Panc1 (cell line): ENCODE results near the gene AKAP5. TPM values are rescaled to one million over a fixed set of nuclear protein-coding genes. Genes with fewer than 3 reads are reported as not detected.

Source experiments
- ATAC-seq: fragments of 200-7000 bp; cut with Tn5 transposase; 2 replicates; pipeline ENCODE4 v1.9.1; 2020; ENCODE audit warnings: mild to moderate bottlenecking, moderate library complexity
- BruUV-seq: library from RNA; stranded (reverse); fragments of 400-500 nt; replicated peaks from 2 replicates; lab custom pipeline; 2021; lab: Mats Ljungman, UMichigan
- CTCF ChIA-PET: fragments of 300-600 bp; sonication (Branson Sonifier 250); formaldehyde crosslinking; loops from one replicate; lab custom pipeline; 2022; ENCODE audit warnings: antibody characterized with exemption; lab: Charles Lee
- POLR2A ChIA-PET: fragments of 300-600 bp; sonication (Branson Sonifier 250); formaldehyde crosslinking; loops from one replicate; lab custom pipeline; 2022; ENCODE audit warnings: antibody characterized with exemption; lab: Charles Lee
- DNase-seq: peaks from one replicate; pipeline ENCODE4 v3.0.0-alpha.2; 2010; ENCODE audit warnings: low read depth, low spot score
- H3K27ac ChIP-seq: 2 replicates; pipeline ENCODE4 v1.5.1; 2011; ENCODE audit warnings: mild to moderate bottlenecking, low read length, inconsistent platforms
- H3K27me3 ChIP-seq: fragments of 200-500 bp; sonication (Bioruptor generic); 2 replicates; pipeline ENCODE4 v1.6.0; 2014; ENCODE audit warnings: low read length, inconsistent platforms; ENCODE audit not compliant: control insufficient read depth, insufficient read depth
- H3K36me3 ChIP-seq: fragments of 200-500 bp; sonication (Bioruptor generic); 2 replicates; pipeline ENCODE4 v1.5.1; 2014; ENCODE audit warnings: inconsistent platforms, mild to moderate bottlenecking, low read length, moderate library complexity; ENCODE audit not compliant: control insufficient read depth, insufficient read depth
- H3K4me1 ChIP-seq: 2 replicates; pipeline ENCODE4 v1.5.1; 2011; ENCODE audit warnings: inconsistent platforms, mild to moderate bottlenecking, low read length, moderate library complexity; ENCODE audit not compliant: control insufficient read depth, insufficient read depth
- H3K4me3 ChIP-seq, 2 experiments: 2 replicates each; pipeline ENCODE4 v1.5.1; 2011 to 2012; ENCODE audit warnings: low read depth in 2 of 2, low read length in 2 of 2, mild to moderate bottlenecking in 2 of 2, inconsistent platforms in 1 of 2, moderate library complexity in 1 of 2
- H3K9me3 ChIP-seq: fragments of 200-500 bp; sonication (Bioruptor generic); 2 replicates; pipeline ENCODE4 v1.5.1; 2014; ENCODE audit warnings: low read depth, mild to moderate bottlenecking, inconsistent platforms, low read length, moderate library complexity; ENCODE audit not compliant: control insufficient read depth, insufficient read depth
- POLR2AphosphoS5 ChIP-seq: IDR thresholded peaks from 2 replicates; pipeline ENCODE4 v1.6.1; 2012; ENCODE audit warnings: mild to moderate bottlenecking, low read depth, low read length, moderate library complexity
- SIN3A ChIP-seq: IDR thresholded peaks from 2 replicates; pipeline ENCODE4 v1.6.1; 2012; ENCODE audit warnings: low read depth, mild to moderate bottlenecking, low read length, moderate library complexity, borderline replicate concordance; ENCODE audit not compliant: insufficient read depth
- TCF7L2 ChIP-seq: IDR thresholded peaks from 2 replicates; pipeline ENCODE4 v1.6.1; 2011; ENCODE audit warnings: mild to moderate bottlenecking, low read depth, low read length, inconsistent platforms
- in situ Hi-C: cut with HindIII; loops from 2 replicates; pipeline ENCODE4 v1.10.0; 2016; ENCODE audit warnings: low sequenced_read_pairs, low pct_unique_long_range_greater_than_20kb
- intact Hi-C: fragments of 100-400 bp; cut with micrococcal nuclease; formaldehyde crosslinking; loops from one replicate; pipeline ENCODE4 v1.10.0; 2022; ENCODE audit not compliant: unreplicated experiment
- total RNA-seq: library from RNA; stranded (reverse); gene quantifications from one replicate; pipeline ENCODE4 v1.2.1, GENCODE V29; 2021; ENCODE audit not compliant: unreplicated experiment
- TF ChIP-seq, protein P1 (sequence below): fragments of 450-650 bp; IDR thresholded peaks from 2 replicates; pipeline ENCODE4 v1.5.1; 2017; ENCODE audit warnings: mild to moderate bottlenecking
- TF ChIP-seq, protein P2 (sequence below), 2 experiments: IDR thresholded peaks; 2 replicates each; pipeline ENCODE4 v1.6.1; 2011 to 2012; ENCODE audit warnings: low read depth in 2 of 2, control low read depth in 1 of 2, low read length in 1 of 2, mild to moderate bottlenecking in 1 of 2, moderate library complexity in 1 of 2; ENCODE audit not compliant: insufficient read depth in 1 of 2

The AKAP5 gene
- total RNA-seq, 1 experiment from 2014 or later: 0.64 TPM

DNA sequence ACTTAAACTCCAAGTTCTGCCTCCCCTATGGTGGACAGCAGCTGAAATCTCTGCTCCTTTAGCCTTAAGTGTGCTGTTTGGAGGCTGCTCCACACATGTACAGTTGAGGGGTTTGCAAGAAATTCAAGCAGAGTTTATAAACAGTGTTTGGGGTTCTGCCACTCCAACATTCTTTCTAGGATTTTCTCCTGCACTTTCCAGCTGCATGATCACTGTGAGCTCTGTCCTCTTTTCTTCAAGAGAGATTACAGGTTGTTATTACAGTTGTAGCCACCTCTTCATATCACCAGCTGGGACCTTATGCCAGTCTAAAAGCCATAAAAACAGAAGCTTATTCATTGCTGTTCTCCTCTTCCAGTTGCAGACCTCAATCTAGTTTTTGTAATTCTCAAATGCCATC, 30.0 kb downstream of the AKAP5 start:
- ChIA-PET POLR2A (no interaction called here), CTCF (no interaction called here)
- no peaks in the 10 kb centered on the region for H3K4me1 ChIP-seq
- peaks cover 2% of the 10 kb centered on the region; the same call in 1 of the 2 replicates for H3K36me3 ChIP-seq
- ATAC-seq (no peak), DNase-seq (no peak)
- in situ Hi-C loops: no loop called here
- H3K27me3 ChIP-seq: no peaks in the 10 kb centered on the region
- H3K27ac ChIP-seq: no peak overlapping the region
- intact Hi-C loops: no loop called here
- no peaks in the 10 kb centered on the region for H3K9me3 ChIP-seq
- no peak for TF ChIP-seq POLR2AphosphoS5
- TF ChIP-seq, protein P1, sequence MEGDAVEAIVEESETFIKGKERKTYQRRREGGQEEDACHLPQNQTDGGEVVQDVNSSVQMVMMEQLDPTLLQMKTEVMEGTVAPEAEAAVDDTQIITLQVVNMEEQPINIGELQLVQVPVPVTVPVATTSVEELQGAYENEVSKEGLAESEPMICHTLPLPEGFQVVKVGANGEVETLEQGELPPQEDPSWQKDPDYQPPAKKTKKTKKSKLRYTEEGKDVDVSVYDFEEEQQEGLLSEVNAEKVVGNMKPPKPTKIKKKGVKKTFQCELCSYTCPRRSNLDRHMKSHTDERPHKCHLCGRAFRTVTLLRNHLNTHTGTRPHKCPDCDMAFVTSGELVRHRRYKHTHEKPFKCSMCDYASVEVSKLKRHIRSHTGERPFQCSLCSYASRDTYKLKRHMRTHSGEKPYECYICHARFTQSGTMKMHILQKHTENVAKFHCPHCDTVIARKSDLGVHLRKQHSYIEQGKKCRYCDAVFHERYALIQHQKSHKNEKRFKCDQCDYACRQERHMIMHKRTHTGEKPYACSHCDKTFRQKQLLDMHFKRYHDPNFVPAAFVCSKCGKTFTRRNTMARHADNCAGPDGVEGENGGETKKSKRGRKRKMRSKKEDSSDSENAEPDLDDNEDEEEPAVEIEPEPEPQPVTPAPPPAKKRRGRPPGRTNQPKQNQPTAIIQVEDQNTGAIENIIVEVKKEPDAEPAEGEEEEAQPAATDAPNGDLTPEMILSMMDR: no peak
- no peak for TF ChIP-seq TCF7L2
- TF ChIP-seq SIN3A: no peak
- TF ChIP-seq, protein P2, sequence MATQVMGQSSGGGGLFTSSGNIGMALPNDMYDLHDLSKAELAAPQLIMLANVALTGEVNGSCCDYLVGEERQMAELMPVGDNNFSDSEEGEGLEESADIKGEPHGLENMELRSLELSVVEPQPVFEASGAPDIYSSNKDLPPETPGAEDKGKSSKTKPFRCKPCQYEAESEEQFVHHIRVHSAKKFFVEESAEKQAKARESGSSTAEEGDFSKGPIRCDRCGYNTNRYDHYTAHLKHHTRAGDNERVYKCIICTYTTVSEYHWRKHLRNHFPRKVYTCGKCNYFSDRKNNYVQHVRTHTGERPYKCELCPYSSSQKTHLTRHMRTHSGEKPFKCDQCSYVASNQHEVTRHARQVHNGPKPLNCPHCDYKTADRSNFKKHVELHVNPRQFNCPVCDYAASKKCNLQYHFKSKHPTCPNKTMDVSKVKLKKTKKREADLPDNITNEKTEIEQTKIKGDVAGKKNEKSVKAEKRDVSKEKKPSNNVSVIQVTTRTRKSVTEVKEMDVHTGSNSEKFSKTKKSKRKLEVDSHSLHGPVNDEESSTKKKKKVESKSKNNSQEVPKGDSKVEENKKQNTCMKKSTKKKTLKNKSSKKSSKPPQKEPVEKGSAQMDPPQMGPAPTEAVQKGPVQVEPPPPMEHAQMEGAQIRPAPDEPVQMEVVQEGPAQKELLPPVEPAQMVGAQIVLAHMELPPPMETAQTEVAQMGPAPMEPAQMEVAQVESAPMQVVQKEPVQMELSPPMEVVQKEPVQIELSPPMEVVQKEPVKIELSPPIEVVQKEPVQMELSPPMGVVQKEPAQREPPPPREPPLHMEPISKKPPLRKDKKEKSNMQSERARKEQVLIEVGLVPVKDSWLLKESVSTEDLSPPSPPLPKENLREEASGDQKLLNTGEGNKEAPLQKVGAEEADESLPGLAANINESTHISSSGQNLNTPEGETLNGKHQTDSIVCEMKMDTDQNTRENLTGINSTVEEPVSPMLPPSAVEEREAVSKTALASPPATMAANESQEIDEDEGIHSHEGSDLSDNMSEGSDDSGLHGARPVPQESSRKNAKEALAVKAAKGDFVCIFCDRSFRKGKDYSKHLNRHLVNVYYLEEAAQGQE (IDR thresholded peaks at IDR 0.05; ENCODE audit: insufficient read depth in 1 of 2, low read depth in 2 of 2, low read length in 1 of 2): no peak
- no TSS peak for BruUV-seq
- H3K4me3 ChIP-seq: no peak overlapping the region

DNA sequence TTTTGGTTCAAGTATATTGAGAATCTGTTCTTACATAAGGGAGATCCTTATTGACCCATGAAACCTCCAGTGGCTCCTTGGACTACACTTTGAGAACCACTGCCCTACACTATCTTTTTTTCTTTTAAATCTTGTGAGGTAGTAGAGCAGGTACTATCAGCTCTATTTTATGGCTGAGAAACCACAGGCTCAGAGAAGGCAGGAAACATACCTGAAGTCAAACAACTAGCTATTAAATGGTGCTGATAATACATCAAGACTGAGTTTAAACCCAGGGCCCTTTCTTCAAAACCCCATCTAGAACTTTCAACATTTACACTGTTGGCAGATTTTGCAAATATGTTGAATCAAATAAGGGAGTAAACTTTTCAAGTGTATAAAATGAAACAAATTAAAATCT, 31.5 kb downstream of the AKAP5 start:
- intact Hi-C loops (no loop called here), in situ Hi-C loops (no loop called here)
- ATAC-seq (no peak), DNase-seq (no peak)
- Histone ChIP-seq H3K27ac (no peak overlapping the region), H3K4me3 (no peak overlapping the region), H3K36me3 (peaks cover 2% of the 10 kb centered on the region; the same call in 1 of the 2 replicates), H3K27me3 (no peaks in the 10 kb centered on the region), H3K9me3 (no peaks in the 10 kb centered on the region), H3K4me1 (peaks cover 9% of the 10 kb centered on the region; the same call in 1 of the 2 replicates)
- no TSS peak for BruUV-seq
- ChIA-PET CTCF (no interaction called here), POLR2A (interaction anchor here (0.7 kb wide), 1 partner anchor 47 kb away, joined by 4 read pairs; no protein-coding TSS in a partner anchor)
- TF ChIP-seq, protein P1: no peak
- TF ChIP-seq, protein P2 (IDR thresholded peaks at IDR 0.05; ENCODE audit: insufficient read depth in 1 of 2, low read depth in 2 of 2, low read length in 1 of 2): no peak
- TF ChIP-seq TCF7L2 (no peak), SIN3A (no peak), POLR2AphosphoS5 (no peak)
